Myocyte (in vitro differentiated cells): ENCODE measurements around the gene SLC30A3. TPM values are rescaled to one million over a fixed set of nuclear protein-coding genes. Genes with fewer than 3 reads are reported as not detected.

Experiments used
- DNase-seq: peaks from one replicate; pipeline ENCODE4 v3.0.0-alpha.2; 2012; ENCODE audit warnings: low read depth
- total RNA-seq: library from RNA; depleted of rRNA; stranded (reverse); fragments of >200 nt; gene quantifications from 2 replicates; pipeline ENCODE4 v1.2.3, GENCODE V29; 2014

SLC30A3 gene
- total RNA-seq, 1 donor from 2014 or later = 0.03 TPM

DNA sequence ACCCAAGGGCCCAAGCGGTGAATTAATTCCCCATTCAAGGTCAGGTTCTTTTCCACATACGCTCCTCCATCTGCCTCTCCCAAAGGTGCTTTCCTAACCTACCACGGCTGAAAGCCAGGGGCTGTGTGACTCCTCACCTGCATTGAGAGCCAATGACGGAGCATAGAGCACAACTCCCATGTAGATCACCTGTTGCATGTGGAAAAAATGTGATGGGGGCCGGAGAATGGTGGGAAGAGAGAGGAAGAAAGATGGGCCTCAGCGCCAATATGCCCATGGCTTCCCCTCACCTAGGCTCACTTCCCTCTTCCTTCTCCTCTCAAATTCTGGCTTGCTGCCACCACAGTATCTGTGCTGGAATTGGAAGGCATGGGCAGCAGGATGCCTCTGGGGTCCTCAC, 56.5 kb downstream of the SLC30A3 start:
- DNase-seq = no peak

DNA sequence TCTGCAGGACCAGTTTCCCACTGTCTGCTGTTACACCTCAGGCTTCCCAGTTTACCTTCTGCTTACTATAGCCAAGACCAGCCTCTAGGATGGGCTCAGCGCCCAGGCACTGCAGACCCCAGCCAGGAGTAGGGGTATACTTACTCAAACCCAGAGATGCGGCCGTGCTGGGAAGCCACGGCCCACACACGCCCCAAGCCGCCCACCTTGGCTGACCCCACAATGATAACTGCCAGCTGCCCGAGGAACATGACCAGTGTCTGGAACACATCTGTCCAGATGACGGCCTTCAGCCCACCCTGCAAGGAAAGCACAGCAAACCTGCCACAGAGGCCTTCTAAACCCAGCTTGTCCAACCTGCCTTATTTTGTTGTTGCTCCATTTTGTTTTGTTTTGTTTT, 57.6 kb downstream of the SLC30A3 start:
- DNase-seq = no peak

GRCh38 chr2:27204566-27204965, 58.3 kb downstream of the SLC30A3 start:
- DNase-seq = no peak

DNA sequence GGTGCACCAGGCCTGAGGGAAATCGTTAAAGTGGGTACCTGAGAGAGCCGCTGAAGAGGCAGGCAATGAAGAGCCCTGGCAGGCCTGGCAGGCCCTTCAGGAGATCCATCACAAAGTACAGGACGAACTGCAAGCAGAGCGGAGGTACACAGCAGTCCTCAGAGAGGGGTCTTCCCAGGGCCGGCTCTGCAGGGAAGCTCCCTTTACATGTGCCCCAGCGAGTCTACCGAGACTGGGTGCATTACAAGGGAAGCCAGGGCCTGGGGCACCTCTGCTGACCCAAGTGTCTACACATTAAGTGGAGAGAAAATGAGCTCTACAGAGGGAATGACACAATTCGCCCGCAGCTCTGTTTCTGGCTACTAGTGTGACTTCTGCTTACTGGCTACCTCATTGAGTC, 59.1 kb downstream of the SLC30A3 start:
- no peak for DNase-seq

Other genes starting within 250 kb of the SLC30A3 start
- 78.4 and 103 TPM in 2 replicates for gene TMEM214, start 230.1 kb downstream of the SLC30A3 start, total RNA-seq
- gene AGBL5, start 211.4 kb downstream of the SLC30A3 start, total RNA-seq = 17.8 and 25.9 TPM in 2 replicates
- gene OST4, start 191.4 kb downstream of the SLC30A3 start, total RNA-seq = 278 and 316 TPM in 2 replicates
- 4.3 and 6.8 TPM in 2 replicates for gene EMILIN1, start 184.4 kb downstream of the SLC30A3 start, total RNA-seq
- gene KHK, start 176.3 kb downstream of the SLC30A3 start, total RNA-seq = 0.21 and 0.24 TPM in 2 replicates
- gene CGREF1, start 143.9 kb downstream of the SLC30A3 start, total RNA-seq = 0.27 and 0.62 TPM in 2 replicates
- not detected in 2 replicates for gene ABHD1, start 139.2 kb downstream of the SLC30A3 start, total RNA-seq
- gene PREB, start 128.4 kb downstream of the SLC30A3 start, total RNA-seq = 80.0 and 90.0 TPM in 2 replicates
- gene PRR30, start 123.6 kb downstream of the SLC30A3 start, total RNA-seq = not detected in 2 replicates
- not detected in 2 replicates for gene TCF23, start 114.0 kb downstream of the SLC30A3 start, total RNA-seq
- gene ATRAID, start 51.0 kb downstream of the SLC30A3 start, total RNA-seq = 188 and 203 TPM in 2 replicates
- gene SLC5A6, start 50.8 kb downstream of the SLC30A3 start, total RNA-seq = 31.2 and 36.2 TPM in 2 replicates
- gene CAD, start 45.7 kb downstream of the SLC30A3 start, total RNA-seq = 22.8 and 24.9 TPM in 2 replicates
- not detected in 2 replicates for gene DNAJC5G, start 12.4 kb upstream of the SLC30A3 start, total RNA-seq
- gene TRIM54, start 19.4 kb upstream of the SLC30A3 start, total RNA-seq = 74.0 and 105 TPM in 2 replicates
- gene UCN, start 45.4 kb upstream of the SLC30A3 start, total RNA-seq = 2.4 and 6.6 TPM in 2 replicates
- gene MPV17, start 60.0 kb upstream of the SLC30A3 start, total RNA-seq = 108 TPM in 2 replicates
- 45.8 and 46.9 TPM in 2 replicates for gene GTF3C2, start 93.7 kb upstream of the SLC30A3 start, total RNA-seq
- gene EIF2B4, start 107.3 kb upstream of the SLC30A3 start, total RNA-seq = 29.7 and 32.2 TPM in 2 replicates
- gene SNX17, start 107.6 kb upstream of the SLC30A3 start, total RNA-seq = 155 and 159 TPM in 2 replicates
- 11.1 and 15.3 TPM in 2 replicates for gene ZNF513, start 117.7 kb upstream of the SLC30A3 start, total RNA-seq
- 68.0 and 72.4 TPM in 2 replicates for gene PPM1G, start 146.5 kb upstream of the SLC30A3 start, total RNA-seq
- 168 and 169 TPM in 2 replicates for gene NRBP1, start 165.6 kb upstream of the SLC30A3 start, total RNA-seq
- not detected in 2 replicates for gene KRTCAP3, start 179.3 kb upstream of the SLC30A3 start, total RNA-seq
- 4.3 and 9.5 TPM in 2 replicates for gene IFT172, start 226.7 kb upstream of the SLC30A3 start, total RNA-seq
- 6.1 and 6.2 TPM in 2 replicates for gene FNDC4, start 232.2 kb upstream of the SLC30A3 start, total RNA-seq
- not detected in 2 replicates for gene GCKR, start 233.8 kb upstream of the SLC30A3 start, total RNA-seq